Cardiac fibroblast (primary cell): Measurements from ENCODE around the gene RBP2.

Experiments
- DNase-seq, 2 donors: peaks; one replicate each; pipeline versions ENCODE4 v3.0.0 to v3.0.0-alpha.2; 2010; ENCODE audit warnings: low read depth in 2 of 2
- H3K4me3 ChIP-seq, 2 donors: replicated peaks in 1 of 2; 1 replicate in 1 of 2; 2 replicates in 1 of 2; pipeline ENCODE4 v1.5.1; 2011; ENCODE audit warnings: low read depth in 2 of 2, low read length in 2 of 2, mild to moderate bottlenecking in 2 of 2, moderate library complexity in 1 of 2
- CTCF ChIP-seq: IDR thresholded peaks from one replicate; pipeline ENCODE4 v1.5.1; 2011; ENCODE audit warnings: low read depth, mild to moderate bottlenecking, low read length, inconsistent platforms

RBP2 gene

GRCh38 chr3:139449566-139449965 is 26.8 kb downstream of the RBP2 start:
- no peak for TF ChIP-seq CTCF
- no peak for DNase-seq
- no peak overlapping the region for H3K4me3 ChIP-seq

- H3K4me3 ChIP-seq = no peak overlapping the region
- DNase-seq = no peak
- no peak for TF ChIP-seq CTCF
Measured at GRCh38 chr3:139448104-139448503, 28.2 kb downstream of the RBP2 start.

- no peak for DNase-seq
- H3K4me3 ChIP-seq = no peak overlapping the region
- no peak for TF ChIP-seq CTCF
Measured at GRCh38 chr3:139447486-139447885, 28.8 kb downstream of the RBP2 start.

- no peak overlapping the region for H3K4me3 ChIP-seq
- no peak for TF ChIP-seq CTCF
Measured at GRCh38 chr3:139444446-139444845, 31.9 kb downstream of the RBP2 start.

GRCh38 chr3:139443186-139443585 is 33.1 kb downstream of the RBP2 start:
- no peak for DNase-seq
- no peak overlapping the region for H3K4me3 ChIP-seq
- no peak for TF ChIP-seq CTCF

More at GRCh38 chr3:139444446-139444845, 31.9 kb downstream of the RBP2 start:
- no peak for DNase-seq

GRCh38 chr3:139441656-139442055 is 34.7 kb downstream of the RBP2 start:
- no peak overlapping the region for H3K4me3 ChIP-seq
- DNase-seq = no peak
- no peak for TF ChIP-seq CTCF
